Chondrocyte (in vitro differentiated cells): Measurements from ENCODE around the gene PLXNA4. TPM values are rescaled to one million over a fixed set of nuclear protein-coding genes. Genes with fewer than 3 reads are reported as not detected.

ENCODE experiments used
- DNase-seq: peaks from one replicate; pipeline ENCODE4 v3.0.0; 2021; ENCODE audit warnings: mixed read lengths, low spot score
- H3K27ac Mint-ChIP-seq: one replicate; pipeline ENCODE4 v1.8.0; 2021; ENCODE audit warnings: mild to moderate bottlenecking, moderate library complexity, mixed read lengths; ENCODE audit not compliant: unreplicated experiment
- H3K27me3 Mint-ChIP-seq: 2 replicates; pipeline ENCODE4 v1.8.0; 2021; ENCODE audit warnings: low read depth, mixed read lengths
- H3K36me3 Mint-ChIP-seq: 2 replicates; pipeline ENCODE4 v1.8.0; 2021; ENCODE audit warnings: low read depth, mixed read lengths
- H3K4me1 Mint-ChIP-seq: 2 replicates; pipeline ENCODE4 v1.8.0; 2021; ENCODE audit warnings: low read depth, mild to moderate bottlenecking, mixed read lengths
- H3K4me3 Mint-ChIP-seq: one replicate; pipeline ENCODE4 v1.8.0; 2021; ENCODE audit warnings: mild to moderate bottlenecking, moderate library complexity, mixed read lengths; ENCODE audit not compliant: unreplicated experiment
- H3K9me3 Mint-ChIP-seq: 2 replicates; pipeline ENCODE4 v1.8.0; 2021; ENCODE audit warnings: low read depth, mixed read lengths
- CTCF ChIP-seq: fragments of 200-600 bp; sonication (generic); IDR thresholded peaks from 2 replicates; pipeline ENCODE4 v1.5.0; 2021; ENCODE audit warnings: antibody characterized with exemption, mild to moderate bottlenecking, moderate library complexity
- total RNA-seq: library from RNA; stranded (reverse); gene quantifications from 3 replicates; pipeline ENCODE4 v1.2.1, GENCODE V29; 2021

The PLXNA4 gene
- total RNA-seq, 1 donor from 2014 or later: 11.3 TPM

- no peak for TF ChIP-seq CTCF
- Mint-ChIP-seq H3K27ac (no peak overlapping the region), H3K4me1 (no peaks in the 10 kb centered on the region), H3K27me3 (no peaks in the 10 kb centered on the region), H3K4me3 (no peak overlapping the region), H3K36me3 (peaks cover 1% of the 10 kb centered on the region), H3K9me3 (no peaks in the 10 kb centered on the region)
- DNase-seq: no peak
Measured at GRCh38 chr7:132213583-132213982, 362.7 kb downstream of the PLXNA4 start.

GRCh38 chr7:132211971-132212370 lies 364.3 kb downstream of the PLXNA4 start:
- peaks cover 5% of the 10 kb centered on the region for H3K36me3 Mint-ChIP-seq
- H3K27ac Mint-ChIP-seq: no peak overlapping the region
- no peaks in the 10 kb centered on the region for H3K27me3 Mint-ChIP-seq
- H3K4me3 Mint-ChIP-seq: no peak overlapping the region
- TF ChIP-seq CTCF: no peak
- DNase-seq: no peak
- no peaks in the 10 kb centered on the region for H3K9me3 Mint-ChIP-seq
- H3K4me1 Mint-ChIP-seq: no peaks in the 10 kb centered on the region

DNA sequence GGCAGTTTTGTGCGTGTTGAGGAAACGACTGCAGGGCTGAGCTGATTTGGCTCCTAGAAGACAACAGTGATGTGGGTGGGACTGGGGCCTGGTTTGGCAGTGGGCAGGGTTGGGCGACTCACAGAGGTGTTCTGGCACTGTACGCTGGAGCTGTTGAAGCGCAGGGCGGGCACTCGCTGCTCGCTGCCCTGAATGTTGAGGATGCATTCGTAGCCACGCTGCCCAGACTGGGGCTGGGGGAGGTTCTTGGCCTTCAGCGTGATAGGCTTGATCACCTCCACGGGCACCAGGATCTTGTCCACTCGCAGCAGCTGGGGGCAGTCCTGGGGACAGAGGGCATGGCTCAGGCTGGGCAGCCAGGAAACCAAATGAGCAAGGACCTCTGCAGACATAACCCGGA lies 365.4 kb downstream of the PLXNA4 start:
- no peaks in the 10 kb centered on the region for H3K4me1 Mint-ChIP-seq
- peaks cover 5% of the 10 kb centered on the region for H3K36me3 Mint-ChIP-seq

DNA sequence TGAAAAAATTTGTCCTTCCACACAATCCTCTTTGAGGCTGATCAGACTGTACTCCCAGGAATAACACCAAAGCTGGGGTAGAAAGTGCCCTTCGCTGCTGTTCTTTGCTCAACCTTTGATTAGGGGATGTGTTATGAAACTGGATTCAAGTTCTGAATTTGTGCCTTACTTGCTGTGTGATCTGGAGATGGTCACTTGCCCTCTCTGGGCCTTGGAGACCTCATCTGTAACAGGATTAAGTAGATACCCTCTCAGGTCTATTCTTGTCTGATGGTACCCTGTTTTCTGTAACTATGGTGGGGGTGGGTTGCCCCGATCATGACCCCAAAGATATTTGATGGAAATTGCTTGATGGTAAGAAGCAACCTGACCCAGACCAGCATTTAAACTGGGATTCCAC lies 368.5 kb downstream of the PLXNA4 start:
- H3K27me3 Mint-ChIP-seq: no peaks in the 10 kb centered on the region

More for the DNA sequence above, 365.4 kb downstream of the PLXNA4 start:
- no peak for DNase-seq
- no peaks in the 10 kb centered on the region for H3K27me3 Mint-ChIP-seq
- no peak overlapping the region for H3K27ac Mint-ChIP-seq
- TF ChIP-seq CTCF: no peak
- H3K9me3 Mint-ChIP-seq: no peaks in the 10 kb centered on the region
- H3K4me3 Mint-ChIP-seq: no peak overlapping the region

DNA sequence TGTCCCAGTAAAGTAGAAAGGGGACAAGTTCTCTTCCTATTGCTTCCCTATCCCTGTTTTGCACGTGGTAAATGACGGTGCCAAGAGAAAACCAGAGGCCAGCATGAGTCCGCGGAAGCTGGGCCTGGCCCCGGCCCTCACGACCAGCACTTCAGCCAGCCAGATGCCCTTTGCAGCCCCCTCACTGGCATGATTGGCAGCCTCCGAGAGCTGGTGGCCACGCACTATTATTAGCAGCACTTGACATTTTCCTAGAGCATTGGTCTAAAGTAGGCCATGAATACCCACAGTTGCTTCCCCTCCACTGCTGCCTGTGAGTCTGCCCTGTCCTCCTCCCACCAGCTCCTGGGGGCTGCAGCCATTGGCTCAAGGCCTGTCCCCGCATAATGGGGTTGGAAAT lies 369.1 kb downstream of the PLXNA4 start:
- Mint-ChIP-seq H3K9me3 (no peaks in the 10 kb centered on the region), H3K27ac (no peak overlapping the region), H3K36me3 (peaks cover 10% of the 10 kb centered on the region), H3K4me3 (no peak overlapping the region), H3K4me1 (no peaks in the 10 kb centered on the region), H3K27me3 (no peaks in the 10 kb centered on the region)
- no peak for DNase-seq
- no peak for TF ChIP-seq CTCF

More for the DNA sequence above, 368.5 kb downstream of the PLXNA4 start:
- H3K4me3 Mint-ChIP-seq: no peak overlapping the region
- H3K36me3 Mint-ChIP-seq: peaks cover 10% of the 10 kb centered on the region
- DNase-seq: no peak
- H3K9me3 Mint-ChIP-seq: no peaks in the 10 kb centered on the region
- TF ChIP-seq CTCF: no peak
- H3K4me1 Mint-ChIP-seq: no peaks in the 10 kb centered on the region
- no peak overlapping the region for H3K27ac Mint-ChIP-seq
